Bronchial epithelial cell (primary cell): ENCODE results near the gene KRTAP1-3. TPM values are rescaled to one million over a fixed set of nuclear protein-coding genes. Genes with fewer than 3 reads are reported as not detected.
A peak's percentile ranks its signal among the peaks of the same experiment; 100 is the strongest.

Source experiments
- DNase-seq: peaks from one replicate; pipeline ENCODE4 v3.0.0-alpha.2; 2010; ENCODE audit warnings: low read depth
- FAIRE-seq: peaks from 2 replicates; lab custom pipeline; 2011; peaks lifted over from hg19 to GRCh38; lab: Jason Lieb, UNC
- H3K27me3 ChIP-seq: 2 replicates; pipeline ENCODE4 v1.5.1; 2011; ENCODE audit warnings: low read length; ENCODE audit not compliant: control insufficient read depth, insufficient read depth
- H3K36me3 ChIP-seq: 2 replicates; pipeline ENCODE4 v1.5.1; 2011; ENCODE audit warnings: low read length; ENCODE audit not compliant: control insufficient read depth, insufficient read depth
- H3K4me3 ChIP-seq: 2 replicates; pipeline ENCODE4 v1.5.1; 2011; ENCODE audit warnings: mild to moderate bottlenecking, low read depth, low read length, control low read depth
- total RNA-seq: library from RNA; depleted of rRNA; stranded (reverse); fragments of >200 nt; gene quantifications from 2 replicates; pipeline ENCODE4 v1.2.1, GENCODE V29; 2014
- TF ChIP-seq, protein P1 (sequence below): IDR thresholded peaks from 2 replicates; pipeline ENCODE4 v1.5.1; 2011; ENCODE audit warnings: mild to moderate bottlenecking, moderate library complexity, low read length, control low read depth, inconsistent platforms; ENCODE audit not compliant: insufficient read depth, severe bottlenecking

The KRTAP1-3 gene
- total RNA-seq, 1 donor from 2014 or later, result not detected

GRCh38 chr17:41037853-41038350 is 3.2 kb upstream of the KRTAP1-3 start:
- DNase-seq, result no peak
- TF ChIP-seq, protein P1, sequence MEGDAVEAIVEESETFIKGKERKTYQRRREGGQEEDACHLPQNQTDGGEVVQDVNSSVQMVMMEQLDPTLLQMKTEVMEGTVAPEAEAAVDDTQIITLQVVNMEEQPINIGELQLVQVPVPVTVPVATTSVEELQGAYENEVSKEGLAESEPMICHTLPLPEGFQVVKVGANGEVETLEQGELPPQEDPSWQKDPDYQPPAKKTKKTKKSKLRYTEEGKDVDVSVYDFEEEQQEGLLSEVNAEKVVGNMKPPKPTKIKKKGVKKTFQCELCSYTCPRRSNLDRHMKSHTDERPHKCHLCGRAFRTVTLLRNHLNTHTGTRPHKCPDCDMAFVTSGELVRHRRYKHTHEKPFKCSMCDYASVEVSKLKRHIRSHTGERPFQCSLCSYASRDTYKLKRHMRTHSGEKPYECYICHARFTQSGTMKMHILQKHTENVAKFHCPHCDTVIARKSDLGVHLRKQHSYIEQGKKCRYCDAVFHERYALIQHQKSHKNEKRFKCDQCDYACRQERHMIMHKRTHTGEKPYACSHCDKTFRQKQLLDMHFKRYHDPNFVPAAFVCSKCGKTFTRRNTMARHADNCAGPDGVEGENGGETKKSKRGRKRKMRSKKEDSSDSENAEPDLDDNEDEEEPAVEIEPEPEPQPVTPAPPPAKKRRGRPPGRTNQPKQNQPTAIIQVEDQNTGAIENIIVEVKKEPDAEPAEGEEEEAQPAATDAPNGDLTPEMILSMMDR, result no peak
- Histone ChIP-seq H3K27me3 (no peaks in the 10 kb centered on the region), H3K4me3 (no peak overlapping the region), H3K36me3 (no peaks in the 10 kb centered on the region)
- no peak for FAIRE-seq

- Histone ChIP-seq H3K27me3 (no peaks in the 10 kb centered on the region), H3K36me3 (no peaks in the 10 kb centered on the region), H3K4me3 (no peak within 1 kb of the TSS)
- DNase-seq (no peak), FAIRE-seq (no peak)
- TF ChIP-seq, protein P1, result no peak
Measured at GRCh38 chr17:41029633-41030245, 4.9 kb downstream of the KRTAP1-3 start, which contains the start of gene KRTAP1-4. Gene KRTAP1-4 (minus strand): TSS chr17:41030195. CDS start chr17:41030078, 117 bp downstream.

DNA sequence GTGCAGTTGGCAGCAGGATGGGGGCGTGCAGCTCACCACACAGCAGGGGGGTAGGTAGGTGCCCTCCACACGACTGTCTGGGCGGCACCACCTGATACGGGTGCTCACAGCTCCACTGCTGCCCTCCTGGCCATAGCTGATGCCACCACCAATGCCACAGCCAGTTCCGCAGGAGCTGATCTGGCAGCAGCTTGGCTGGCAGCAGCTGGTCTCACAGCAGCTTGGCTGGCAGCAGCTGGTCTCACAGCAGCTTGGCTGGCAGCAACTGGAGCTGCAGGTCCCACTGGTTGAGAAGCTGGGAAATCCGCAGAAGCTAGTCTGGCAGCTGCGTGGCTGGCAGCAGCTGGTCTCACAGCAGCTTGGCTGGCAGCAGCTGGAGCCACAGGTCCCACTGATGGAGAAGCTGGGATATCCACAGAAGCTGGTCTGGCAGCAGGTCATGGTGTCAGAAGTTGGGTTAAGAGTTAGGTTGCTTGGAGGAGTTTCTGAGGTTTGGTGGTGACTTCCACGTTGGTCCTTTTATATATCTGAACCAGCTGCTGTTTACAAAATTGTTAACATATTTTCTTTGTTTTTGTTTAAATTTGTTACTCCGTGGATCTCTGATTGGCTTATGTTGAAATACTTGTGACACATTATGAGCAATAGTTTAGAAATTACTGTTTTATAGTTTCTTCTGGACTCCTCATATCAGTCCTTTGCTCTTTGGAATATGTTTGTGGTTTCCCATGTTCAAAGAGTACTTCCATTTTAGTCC is 7.8 kb downstream of the KRTAP1-3 start, which contains the start of gene KRTAP1-5:
KRTAP1-5 (minus strand) TSS at position 494 of the 757 bp plus-strand sequence; CDS start at position 441, 53 bp downstream.
- FAIRE-seq (no peak), DNase-seq (peak; percentile 49)
- TF ChIP-seq, protein P1, result no peak
- no peaks in the 10 kb centered on the region for H3K36me3 ChIP-seq
- no peak within 1 kb of the TSS for H3K4me3 ChIP-seq
- H3K27me3 ChIP-seq, result no peaks in the 10 kb centered on the region

- H3K4me3 ChIP-seq, result no peak overlapping the region
- no peak for FAIRE-seq
- TF ChIP-seq, protein P1, result no peak
- H3K27me3 ChIP-seq, result no peaks in the 10 kb centered on the region
- no peak for DNase-seq
- H3K36me3 ChIP-seq, result no peaks in the 10 kb centered on the region
Measured at GRCh38 chr17:41024697-41025096, 10.0 kb downstream of the KRTAP1-3 start.

DNA sequence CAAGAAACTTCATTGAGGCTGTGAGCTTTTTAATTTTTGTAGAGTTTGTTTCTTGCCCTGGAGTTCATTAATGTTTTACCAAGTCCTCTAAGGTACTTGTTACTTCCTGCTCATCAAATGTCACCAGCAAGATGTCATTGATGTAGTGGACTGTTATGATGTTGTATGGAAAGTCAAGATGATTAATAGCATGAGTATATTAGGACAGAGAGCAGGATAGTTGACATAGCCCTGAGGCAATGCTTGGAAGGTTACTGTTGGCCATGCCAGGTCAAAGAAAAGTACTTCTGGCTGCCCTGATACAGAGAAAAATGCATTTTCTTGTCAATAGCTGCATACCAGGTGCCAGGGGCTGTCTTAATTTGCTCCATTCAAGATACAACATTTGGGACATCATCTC is 14.3 kb downstream of the KRTAP1-3 start:
- no peak overlapping the region for H3K4me3 ChIP-seq
- TF ChIP-seq, protein P1, result no peak
- no peaks in the 10 kb centered on the region for H3K36me3 ChIP-seq
- no peak for FAIRE-seq
- DNase-seq, result no peak
- no peaks in the 10 kb centered on the region for H3K27me3 ChIP-seq
